ENCODE measurements around the gene GRHPR.

GRCh38 chr9:37452611-37453010, 30.1 kb downstream of the GRHPR start:
- TF ChIP-seq, protein P1, sequence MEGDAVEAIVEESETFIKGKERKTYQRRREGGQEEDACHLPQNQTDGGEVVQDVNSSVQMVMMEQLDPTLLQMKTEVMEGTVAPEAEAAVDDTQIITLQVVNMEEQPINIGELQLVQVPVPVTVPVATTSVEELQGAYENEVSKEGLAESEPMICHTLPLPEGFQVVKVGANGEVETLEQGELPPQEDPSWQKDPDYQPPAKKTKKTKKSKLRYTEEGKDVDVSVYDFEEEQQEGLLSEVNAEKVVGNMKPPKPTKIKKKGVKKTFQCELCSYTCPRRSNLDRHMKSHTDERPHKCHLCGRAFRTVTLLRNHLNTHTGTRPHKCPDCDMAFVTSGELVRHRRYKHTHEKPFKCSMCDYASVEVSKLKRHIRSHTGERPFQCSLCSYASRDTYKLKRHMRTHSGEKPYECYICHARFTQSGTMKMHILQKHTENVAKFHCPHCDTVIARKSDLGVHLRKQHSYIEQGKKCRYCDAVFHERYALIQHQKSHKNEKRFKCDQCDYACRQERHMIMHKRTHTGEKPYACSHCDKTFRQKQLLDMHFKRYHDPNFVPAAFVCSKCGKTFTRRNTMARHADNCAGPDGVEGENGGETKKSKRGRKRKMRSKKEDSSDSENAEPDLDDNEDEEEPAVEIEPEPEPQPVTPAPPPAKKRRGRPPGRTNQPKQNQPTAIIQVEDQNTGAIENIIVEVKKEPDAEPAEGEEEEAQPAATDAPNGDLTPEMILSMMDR (IDR thresholded peaks at IDR 0.05): no peak
- no peak for TF ChIP-seq EP300 (IDR thresholded peaks at IDR 0.05)

Measured in suprapubic skin (tissue), 3 donors.